Left cardiac atrium (tissue), 4 donors: ENCODE results near the gene UAP1. TPM values are rescaled to one million over a fixed set of nuclear protein-coding genes. Genes with fewer than 3 reads are reported as not detected.
"Not testable (repeated sequence)": the region's sequence is repeated elsewhere in the genome, so short reads cannot be mapped to it uniquely, and the experiment has no call there.

Source experiments
- ATAC-seq, 2 donors: fragments of 200-7000 bp; cut with Tn5 transposase; one replicate each; pipeline ENCODE4 v1.9.1; 2020; ENCODE audit warnings: mild to moderate bottlenecking in 2 of 2, moderate library complexity in 2 of 2
- DNase-seq: peaks from one replicate; pipeline ENCODE4 v3.0.0-alpha.2; 2020
- intact Hi-C, 2 donors: fragments of 100-400 bp; cut with DNase I; formaldehyde crosslinking; loops; one replicate each; pipeline versions ENCODE4 v1.14.1 to v1.15.1; 2022 to 2023
- total RNA-seq, 2 donors: library from RNA; stranded (reverse); fragmentation: NEBNext Ultra II Directional; extraction: Animal tissue kit (Norgen Biotek cat#: 25700); gene quantifications; one replicate each; pipeline ENCODE4 v1.2.1, GENCODE V29; 2021
- donor health status: DM: no; HTN: yes; CAD: no.
- donor health status: DM: no; HTN: yes; CAD: no; lungs with severe emphysema.
- donor health status: DM: yes; HTN: yes; CAD: no.
- donor health status: Dilated cardiomyopathy.

Gene UAP1
- total RNA-seq, 2 donors from 2014 or later = 36.8 to 70.3 TPM

DNA sequence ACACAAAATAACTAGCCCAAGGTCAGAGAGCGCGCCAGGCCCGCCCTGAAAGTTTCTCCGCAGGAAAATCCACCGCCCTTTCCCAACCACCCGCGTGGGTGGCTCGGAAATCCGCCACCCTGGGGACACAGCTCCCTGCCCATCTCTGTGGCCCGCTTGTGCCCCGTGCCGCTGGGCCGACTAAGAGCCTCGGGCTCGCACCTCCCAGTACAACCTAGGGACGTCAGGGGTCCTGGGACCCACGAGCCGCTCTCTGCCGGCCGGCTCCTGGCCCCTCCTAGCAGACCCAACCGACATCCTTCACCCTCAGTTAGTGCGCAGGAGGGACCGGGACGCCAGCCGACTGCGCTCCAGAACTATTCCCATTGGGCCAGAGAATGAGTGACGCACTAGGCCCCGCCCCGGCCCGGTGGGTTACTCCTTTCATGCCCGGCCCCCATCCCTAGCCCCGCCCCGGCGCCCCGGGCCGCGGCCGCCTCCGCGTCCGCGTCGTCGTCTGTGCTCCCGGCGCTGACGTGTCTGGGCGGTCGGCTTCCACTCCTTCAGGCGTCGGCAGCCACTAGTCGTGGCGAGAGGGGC is 396 bp upstream of the UAP1 start:
- intact Hi-C loops = loop anchor here in 1 of 2 donors (5.0 kb wide), 1 partner anchor 64 kb away; the partner anchor contains the start of gene UHMK1
- ATAC-seq = peak; percentile 96 to 97
- DNase-seq = peak; percentile 99

- DNase-seq (no peak), ATAC-seq (no peak)
- intact Hi-C loops = loop anchor here in 1 of 2 donors (5.0 kb wide), 1 partner anchor 65 kb away; the partner anchor contains the start of gene UHMK1
These were observed 927 bp downstream of the UAP1 start for GRCh38 chr1:162562470-162562828.

DNA sequence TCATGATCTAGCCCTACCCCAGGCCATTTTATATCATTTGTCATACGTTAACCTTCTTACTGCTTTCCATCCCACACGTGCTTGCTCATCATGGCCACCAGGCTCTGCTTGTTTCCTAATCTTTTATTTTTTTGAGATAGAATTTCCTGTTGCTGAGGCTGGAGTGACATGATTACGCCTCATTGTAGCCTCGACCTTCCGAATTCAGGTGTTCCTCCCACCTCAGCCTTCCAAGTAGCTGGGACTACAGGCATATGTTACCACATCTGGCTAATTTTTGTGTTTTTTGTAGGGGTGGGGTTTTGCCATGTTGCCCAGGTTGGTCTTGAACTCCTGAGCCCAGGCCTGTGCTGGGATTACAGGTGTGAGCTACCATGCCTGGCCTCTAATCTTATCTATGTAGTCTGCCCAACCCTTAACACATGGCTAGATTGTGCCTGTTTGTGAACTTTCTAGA is 3.3 kb downstream of the UAP1 start:
- DNase-seq = no peak
- no peak for ATAC-seq
- intact Hi-C loops = loop anchor here in 1 of 2 donors (5.0 kb wide), 1 partner anchor 67 kb away; the partner anchor contains the start of gene UHMK1

GRCh38 chr1:162565460-162565859 is 3.9 kb downstream of the UAP1 start:
- no peak for DNase-seq
- intact Hi-C loops = no loop called here
- no peak for ATAC-seq

- no peak for ATAC-seq
These were observed 5.3 kb downstream of the UAP1 start for GRCh38 chr1:162566870-162567269.

DNA sequence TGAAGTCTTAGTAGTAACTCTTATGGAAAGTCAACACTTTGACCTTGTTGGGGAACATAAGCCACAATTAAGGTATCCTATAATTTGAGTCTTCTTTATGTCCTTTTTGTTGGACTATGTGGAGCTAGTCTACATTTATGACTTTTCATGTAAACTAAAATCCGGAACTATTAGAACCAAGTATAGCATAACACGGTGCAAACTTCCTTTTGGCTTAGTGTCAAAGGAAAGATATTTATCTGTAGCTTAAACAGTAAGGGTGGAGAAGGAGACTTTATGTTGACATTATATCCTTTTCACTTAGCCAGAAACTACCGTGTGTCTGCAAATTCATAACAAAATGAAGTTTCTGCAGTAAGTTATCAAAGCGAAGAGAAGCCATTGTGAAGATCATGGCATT is 7.3 kb downstream of the UAP1 start:
- intact Hi-C loops = no loop called here
- DNase-seq (no peak), ATAC-seq (no peak)

More at GRCh38 chr1:162566870-162567269, 5.3 kb downstream of the UAP1 start:
- intact Hi-C loops = no loop called here
- no peak for DNase-seq

DNA sequence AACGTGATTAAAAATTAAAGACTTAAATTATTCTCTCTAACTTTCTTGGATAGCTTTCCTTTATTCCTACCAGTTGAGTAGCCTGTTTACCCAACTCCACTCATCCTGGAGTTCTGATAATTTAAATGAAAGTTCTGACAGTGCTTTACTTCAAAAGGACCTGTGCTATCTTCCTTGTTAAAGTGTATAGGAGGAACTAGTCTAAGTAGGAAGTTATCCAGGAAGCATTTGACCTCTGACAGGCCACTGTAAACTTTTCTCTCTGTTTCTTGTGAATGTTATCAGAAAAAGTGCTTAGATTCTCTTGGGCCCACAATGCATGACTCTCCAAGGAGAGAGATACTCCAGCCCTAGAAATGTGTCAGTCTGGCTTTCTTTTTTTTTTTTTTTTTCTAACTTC is 9.2 kb downstream of the UAP1 start:
- no peak for DNase-seq
- intact Hi-C loops = no loop called here
- ATAC-seq = no peak

DNA sequence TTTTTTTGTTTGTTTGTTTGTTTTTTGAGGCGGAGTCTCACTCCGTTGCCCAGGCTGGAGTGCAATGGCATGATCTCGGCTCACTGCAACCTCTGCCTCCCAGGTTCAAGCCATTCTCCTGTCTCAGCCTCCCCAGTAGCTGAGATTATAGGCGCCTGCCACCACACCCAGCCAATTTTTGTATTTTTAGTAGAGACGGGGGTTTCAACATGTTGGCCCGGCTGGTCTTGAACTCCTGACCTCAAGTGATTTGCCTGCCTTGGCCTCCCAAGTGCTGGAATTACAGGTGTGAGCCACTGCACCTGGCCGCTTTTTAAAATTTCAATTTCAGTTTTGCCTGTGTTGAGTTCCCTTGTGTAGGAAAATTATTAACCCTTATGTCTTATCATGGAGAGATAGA is 9.6 kb downstream of the UAP1 start:
- ATAC-seq, intact Hi-C loops, DNase-seq: not testable (repeated sequence)

- no peak for DNase-seq
- intact Hi-C loops = no loop called here
- no peak for ATAC-seq
These were observed 10.2 kb downstream of the UAP1 start for GRCh38 chr1:162571696-162572095.

DNA sequence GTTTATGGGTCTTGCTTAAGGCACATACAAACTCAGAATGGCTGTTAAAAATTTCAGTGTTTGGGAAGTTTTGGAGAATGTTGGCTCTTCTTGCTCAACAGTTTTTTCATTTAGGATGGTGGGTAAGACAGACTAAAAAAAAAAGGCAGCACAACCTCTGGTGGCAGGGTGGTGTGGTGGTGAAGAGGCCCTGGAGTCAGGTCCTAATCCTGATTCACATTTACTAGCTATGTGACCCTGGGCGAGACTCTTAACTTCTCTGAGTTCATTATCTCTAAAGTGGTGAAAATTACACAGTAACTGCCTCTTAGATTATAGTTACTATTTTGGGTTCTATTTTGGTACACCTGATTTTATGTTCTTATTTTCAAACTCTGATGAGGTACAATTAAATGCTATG is 11.6 kb downstream of the UAP1 start:
- intact Hi-C loops = no loop called here
- ATAC-seq = no peak
- DNase-seq = no peak

DNA sequence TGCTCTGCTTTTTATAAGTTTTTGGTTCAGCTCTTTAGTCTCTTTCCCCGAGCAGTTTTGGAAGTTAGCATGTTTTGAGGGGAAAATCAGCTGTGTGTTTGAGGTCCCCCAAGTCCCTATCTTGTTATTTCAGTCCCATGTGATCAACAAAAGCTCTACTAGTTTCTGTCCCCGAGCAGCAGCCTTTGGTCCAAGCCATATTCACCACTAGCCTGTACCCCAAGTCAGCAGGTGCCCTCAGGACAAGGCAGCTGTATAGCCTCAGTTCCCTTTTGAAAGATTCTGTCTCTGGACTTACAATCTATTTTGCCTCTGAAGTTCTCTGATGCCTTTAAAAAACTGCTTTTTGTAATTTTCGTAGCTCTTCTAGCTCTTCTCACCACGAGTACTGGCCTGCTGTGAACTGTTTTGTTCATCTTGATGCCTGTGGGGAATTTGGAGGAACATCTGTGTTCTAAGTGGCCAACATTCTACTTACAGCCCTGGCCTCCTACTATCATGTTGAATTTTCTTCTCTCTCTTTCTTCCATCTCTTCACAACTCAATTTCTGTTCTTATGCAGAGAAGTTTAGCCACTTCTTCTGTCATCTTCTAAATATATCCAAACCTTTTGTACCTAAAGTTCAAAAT is 16.7 kb downstream of the UAP1 start:
- ATAC-seq (no peak), DNase-seq (no peak)
- intact Hi-C loops = no loop called here

DNA sequence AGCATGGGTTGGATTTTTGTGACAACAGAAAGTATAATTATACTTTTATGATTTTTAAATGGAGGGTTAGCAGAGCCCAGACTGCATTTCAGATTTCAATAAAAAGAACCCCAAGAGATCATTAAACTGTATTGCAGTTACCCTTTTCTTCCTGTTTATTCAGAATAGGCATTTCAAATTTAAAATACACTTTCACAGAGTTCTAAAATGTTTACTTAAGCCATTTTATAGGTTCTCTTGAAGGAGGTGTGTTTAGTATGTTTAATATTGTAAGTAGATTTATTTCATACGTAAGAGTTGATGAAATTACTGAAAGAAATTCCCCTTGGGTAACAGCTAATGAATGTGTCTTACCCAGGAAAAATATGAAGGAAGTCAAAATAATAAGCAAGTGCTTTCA is 17.4 kb downstream of the UAP1 start:
- no peak for ATAC-seq
- no peak for DNase-seq
- intact Hi-C loops = no loop called here

DNA sequence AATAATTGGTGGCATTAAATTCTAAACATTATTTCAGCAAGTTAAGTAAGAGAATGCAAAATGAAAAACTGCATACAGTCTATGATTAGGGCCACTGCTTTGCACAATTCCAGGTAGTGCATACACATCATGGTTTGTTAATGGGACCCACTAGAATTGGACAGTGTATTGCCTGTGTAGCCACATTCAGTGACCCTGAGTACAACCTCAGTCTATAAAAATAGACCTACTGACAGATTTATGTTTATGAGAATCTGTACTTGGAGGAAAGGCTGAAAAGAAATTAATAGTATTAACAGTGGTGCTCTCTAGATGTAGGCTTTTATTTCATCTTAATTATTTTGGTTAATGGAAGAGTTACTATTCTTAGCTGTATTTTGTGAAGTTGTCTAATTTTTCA is 18.8 kb downstream of the UAP1 start:
- intact Hi-C loops = no loop called here
- no peak for ATAC-seq
- no peak for DNase-seq

- intact Hi-C loops = not testable (repeated sequence)
These were observed 21.4 kb downstream of the UAP1 start for GRCh38 chr1:162582901-162583300.

GRCh38 chr1:162585101-162585500 is 23.6 kb downstream of the UAP1 start:
- intact Hi-C loops, ATAC-seq, DNase-seq: not testable (repeated sequence)

More at GRCh38 chr1:162582901-162583300, 21.4 kb downstream of the UAP1 start:
- not testable (repeated sequence) for DNase-seq, ATAC-seq

GRCh38 chr1:162587347-162587746 is 25.8 kb downstream of the UAP1 start:
- DNase-seq (no peak), ATAC-seq (no peak)
- intact Hi-C loops = no loop called here

- DNase-seq = no peak
- intact Hi-C loops = no loop called here
- no peak for ATAC-seq
These were observed 26.3 kb downstream of the UAP1 start for GRCh38 chr1:162587761-162588260.

- DNase-seq (no peak), ATAC-seq (no peak)
These were observed 28.6 kb downstream of the UAP1 start for GRCh38 chr1:162590101-162590500.

GRCh38 chr1:162590686-162591085 is 29.2 kb downstream of the UAP1 start:
- intact Hi-C loops = no loop called here
- DNase-seq (no peak), ATAC-seq (no peak)

More at GRCh38 chr1:162590101-162590500, 28.6 kb downstream of the UAP1 start:
- intact Hi-C loops = no loop called here

- no peak for DNase-seq
- intact Hi-C loops = no loop called here
- no peak for ATAC-seq
These were observed 35.1 kb downstream of the UAP1 start for GRCh38 chr1:162596514-162597170.
